Tibial nerve (tissue), 4 donors: Measurements from ENCODE around the gene MOV10L1. TPM values are rescaled to one million over a fixed set of nuclear protein-coding genes. Genes with fewer than 3 reads are reported as not detected.
A peak's percentile ranks its signal among the peaks of the same experiment; 100 is the strongest.

Source experiments
- DNase-seq, 2 donors: peaks; one replicate each; pipeline ENCODE4 v3.0.0-alpha.2; 2019; ENCODE audit warnings: low spot score in 2 of 2
- H3K27ac ChIP-seq, 4 donors: fragments of 200-600 bp; sonication (generic) in 3 of 4; one replicate each; pipeline ENCODE4 v1.5.1; 2017 to 2019; ENCODE audit warnings: mild to moderate bottlenecking in 1 of 4
- H3K27me3 ChIP-seq, 2 donors: fragments of 200-600 bp; sonication (generic) in 1 of 2; one replicate each; pipeline versions ENCODE4 v1.5.1 to v1.6.0; 2017 to 2019
- H3K36me3 ChIP-seq, 3 donors: fragments of 200-600 bp; sonication (generic); one replicate each; pipeline ENCODE4 v1.5.1; 2018 to 2019
- H3K4me1 ChIP-seq, 4 donors: fragments of 200-600 bp; sonication (generic) in 3 of 4; one replicate each; pipeline ENCODE4 v1.5.1; 2017 to 2019
- H3K4me3 ChIP-seq, 4 donors: fragments of 200-600 bp; sonication (generic) in 3 of 4; one replicate each; pipeline ENCODE4 v1.5.1; 2017 to 2019; ENCODE audit warnings: mild to moderate bottlenecking in 1 of 4, moderate library complexity in 1 of 4
- H3K9me3 ChIP-seq, 4 donors: fragments of 200-600 bp; sonication (generic) in 3 of 4; one replicate each; pipeline ENCODE4 v1.5.1; 2017 to 2019
- EP300 ChIP-seq, 2 donors: sonication (generic); formaldehyde crosslinking; IDR thresholded peaks; one replicate each; pipeline ENCODE4 v1.6.1; 2017; ENCODE audit warnings: antibody characterized with exemption in 2 of 2, mild to moderate bottlenecking in 1 of 2
- POLR2A ChIP-seq, 2 donors: fragments of 450-650 bp; IDR thresholded peaks; one replicate each; pipeline ENCODE4 v1.6.1; 2017; ENCODE audit warnings: antibody characterized with exemption in 2 of 2, mild to moderate bottlenecking in 2 of 2, moderate library complexity in 2 of 2
- WGBS, 2 donors: methylation state at CpG; one replicate each; pipeline ENCODE4 v1.1.5; 2018; 5-methylcytosine and 5-hydroxymethylcytosine counted together
- total RNA-seq, 4 donors: library from RNA; depleted of rRNA; stranded (reverse); fragments of >200 nt; gene quantifications; one replicate each; pipeline ENCODE4 v1.1.0, GENCODE V29; 2016
- TF ChIP-seq, protein P1 (sequence below), 5 experiments: fragments of 200-600 bp in 3 of 5; fragments of 450-650 bp in 2 of 5; sonication (generic) in 3 of 5; IDR thresholded peaks; one replicate each; pipeline ENCODE4 v1.5.1; 2016 to 2019; ENCODE audit warnings: antibody characterized with exemption in 5 of 5, mild to moderate bottlenecking in 3 of 5, moderate library complexity in 2 of 5

MOV10L1 gene
- total RNA-seq, 4 donors from 2014 or later = 1.0 to 3.7 (median 2.6) TPM

DNA sequence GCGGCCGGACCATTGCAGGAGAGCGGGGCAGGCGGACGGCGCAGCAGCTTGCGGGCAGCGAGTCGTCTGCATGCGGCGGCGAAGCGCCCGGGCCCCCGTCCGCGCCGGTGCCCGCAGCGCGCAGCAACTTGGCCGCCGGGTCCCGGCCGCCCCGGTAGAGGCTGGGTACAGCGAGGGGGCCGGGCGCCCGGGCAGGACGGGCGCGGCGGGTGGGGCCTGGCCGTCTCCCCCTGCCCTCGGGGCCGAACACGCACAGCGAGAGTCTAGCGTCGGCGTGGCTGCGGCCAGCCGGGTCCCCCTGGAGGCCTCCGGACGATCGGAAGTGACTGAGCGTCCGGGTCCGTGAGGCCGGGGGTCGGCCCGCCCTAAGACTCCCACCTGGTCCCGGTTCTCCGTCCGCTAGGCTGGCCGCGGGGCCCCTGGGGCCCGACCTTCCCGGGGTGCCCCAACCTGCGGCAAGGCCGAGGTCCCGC, 95.1 kb downstream of the MOV10L1 start:
- Histone ChIP-seq H3K4me3 (peak overlapping the region; percentile 48 to 67 (median 50)), H3K4me1 (peaks cover 0 to 49% (median 26%) of the 10 kb centered on the region in 4 donors), H3K36me3 (no peaks in the 10 kb centered on the region), H3K27ac (peak overlapping the region in 2 of 4 donors; percentile 31 to 58), H3K9me3 (no peaks in the 10 kb centered on the region), H3K27me3 (peaks cover 0 to 3% of the 10 kb centered on the region in 2 donors)
- no peak for DNase-seq
- TF ChIP-seq, protein P1, sequence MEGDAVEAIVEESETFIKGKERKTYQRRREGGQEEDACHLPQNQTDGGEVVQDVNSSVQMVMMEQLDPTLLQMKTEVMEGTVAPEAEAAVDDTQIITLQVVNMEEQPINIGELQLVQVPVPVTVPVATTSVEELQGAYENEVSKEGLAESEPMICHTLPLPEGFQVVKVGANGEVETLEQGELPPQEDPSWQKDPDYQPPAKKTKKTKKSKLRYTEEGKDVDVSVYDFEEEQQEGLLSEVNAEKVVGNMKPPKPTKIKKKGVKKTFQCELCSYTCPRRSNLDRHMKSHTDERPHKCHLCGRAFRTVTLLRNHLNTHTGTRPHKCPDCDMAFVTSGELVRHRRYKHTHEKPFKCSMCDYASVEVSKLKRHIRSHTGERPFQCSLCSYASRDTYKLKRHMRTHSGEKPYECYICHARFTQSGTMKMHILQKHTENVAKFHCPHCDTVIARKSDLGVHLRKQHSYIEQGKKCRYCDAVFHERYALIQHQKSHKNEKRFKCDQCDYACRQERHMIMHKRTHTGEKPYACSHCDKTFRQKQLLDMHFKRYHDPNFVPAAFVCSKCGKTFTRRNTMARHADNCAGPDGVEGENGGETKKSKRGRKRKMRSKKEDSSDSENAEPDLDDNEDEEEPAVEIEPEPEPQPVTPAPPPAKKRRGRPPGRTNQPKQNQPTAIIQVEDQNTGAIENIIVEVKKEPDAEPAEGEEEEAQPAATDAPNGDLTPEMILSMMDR (IDR thresholded peaks at IDR 0.05) = no peak
- whole genome bisulfite sequencing, 2 donors = 25 to 45% methylated on average over 6 to 25 of the region's 63 CpGs

DNA sequence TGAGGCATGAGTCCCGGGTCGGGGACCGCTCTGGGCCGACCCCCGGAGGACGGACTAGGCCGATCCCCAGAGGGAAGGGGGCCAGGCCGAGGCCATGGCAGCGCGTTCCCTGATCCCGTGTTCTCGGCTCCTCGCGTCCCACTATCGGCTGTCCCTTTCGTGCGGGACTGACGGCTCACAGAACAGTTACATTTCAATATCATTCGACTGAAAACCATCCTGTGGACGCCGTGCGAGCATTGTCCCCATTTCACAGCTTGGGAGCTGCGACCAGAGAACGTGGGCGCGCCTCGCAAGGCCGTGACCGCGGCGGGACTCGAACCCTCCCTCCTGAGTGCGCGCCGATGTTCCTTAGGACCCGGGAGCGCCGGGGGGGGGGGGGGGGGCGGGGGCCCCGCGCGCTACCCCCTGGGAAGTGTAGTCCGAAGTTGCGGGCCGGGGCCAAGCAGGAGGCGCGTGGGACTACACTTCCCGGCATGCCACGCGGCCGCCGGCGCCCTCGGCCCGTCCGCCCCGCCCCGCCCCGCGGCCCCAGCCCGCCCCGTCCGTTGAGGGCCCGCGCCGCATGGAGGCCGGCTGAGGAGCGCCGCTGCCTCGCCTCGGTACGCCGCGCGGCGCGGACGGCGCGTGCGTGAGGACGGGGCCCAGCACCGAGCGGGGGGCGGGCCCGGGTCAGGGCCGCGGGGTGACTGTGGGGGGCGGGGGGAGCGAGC, 95.7 kb downstream of the MOV10L1 start, which contains the start of gene TRABD:
Gene TRABD (plus strand): TSS at position 539 of the 713 bp plus-strand sequence. CDS start 7,148 bp downstream, outside the sequence.
- 2 to 3% methylated on average over 20 to 52 of the region's 90 CpGs for WGBS, 2 donors
- peak in 1 of 2 donors; percentile 31 for TF ChIP-seq EP300 (IDR thresholded peaks at IDR 0.05)
- TF ChIP-seq, protein P1 (IDR thresholded peaks at IDR 0.05) = peak in 1 of 5 experiments; percentile 8
- no peak for TF ChIP-seq POLR2A (IDR thresholded peaks at IDR 0.05)
- Histone ChIP-seq H3K4me3 (peak within 1 kb of the TSS; percentile 51 to 68 (median 61)), H3K27ac (peak within 1 kb of the TSS; percentile 11 to 77 (median 74)), H3K27me3 (no peaks in the 10 kb centered on the region), H3K4me1 (peaks cover 0 to 55% (median 31%) of the 10 kb centered on the region in 4 donors), H3K9me3 (no peaks in the 10 kb centered on the region), H3K36me3 (no peaks in the 10 kb centered on the region)
- DNase-seq = peak; percentile 65 to 74

DNA sequence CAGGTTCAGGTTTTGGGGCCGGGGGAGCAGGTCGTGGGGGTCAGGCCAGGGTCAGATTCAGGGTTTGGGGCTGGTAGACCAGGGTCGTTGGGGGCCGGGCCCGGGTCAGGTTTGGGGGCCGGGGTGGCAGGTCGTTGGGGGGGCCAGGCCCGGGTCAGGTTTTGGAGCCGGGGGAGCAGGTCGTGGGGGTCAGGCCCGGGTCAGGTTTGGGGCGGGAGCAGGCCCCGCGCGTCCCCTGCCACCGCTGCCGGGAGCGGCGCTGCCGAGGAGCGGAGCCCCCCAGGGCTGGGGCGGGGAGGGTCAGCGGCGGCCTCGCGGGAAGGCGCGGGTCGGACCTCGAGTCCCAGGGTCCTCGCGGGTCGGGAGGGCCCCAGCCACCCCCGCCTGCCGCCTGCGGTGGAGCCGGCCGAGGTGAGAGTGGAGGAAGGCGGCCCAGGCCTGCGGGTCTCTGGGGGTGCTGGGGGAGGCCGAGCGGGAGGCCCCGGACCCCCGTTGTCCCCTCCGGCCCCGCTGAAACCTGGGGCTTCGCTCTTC, 96.4 kb downstream of the MOV10L1 start:
- TF ChIP-seq POLR2A (IDR thresholded peaks at IDR 0.05) (no peak), EP300 (IDR thresholded peaks at IDR 0.05) (no peak)
- TF ChIP-seq, protein P1 (IDR thresholded peaks at IDR 0.05) = no peak
- no peaks in the 10 kb centered on the region for H3K27me3 ChIP-seq
- H3K27ac ChIP-seq = peak overlapping the region; percentile 11 to 77 (median 74)
- WGBS, 2 donors = 0 to 8% methylated on average over 6 to 7 of the region's 47 CpGs
- peak overlapping the region; percentile 51 to 68 (median 61) for H3K4me3 ChIP-seq
- no peaks in the 10 kb centered on the region for H3K9me3 ChIP-seq
- DNase-seq = no peak
- H3K36me3 ChIP-seq = no peaks in the 10 kb centered on the region
- H3K4me1 ChIP-seq = peaks cover 0 to 63% (median 37%) of the 10 kb centered on the region in 4 donors

DNA sequence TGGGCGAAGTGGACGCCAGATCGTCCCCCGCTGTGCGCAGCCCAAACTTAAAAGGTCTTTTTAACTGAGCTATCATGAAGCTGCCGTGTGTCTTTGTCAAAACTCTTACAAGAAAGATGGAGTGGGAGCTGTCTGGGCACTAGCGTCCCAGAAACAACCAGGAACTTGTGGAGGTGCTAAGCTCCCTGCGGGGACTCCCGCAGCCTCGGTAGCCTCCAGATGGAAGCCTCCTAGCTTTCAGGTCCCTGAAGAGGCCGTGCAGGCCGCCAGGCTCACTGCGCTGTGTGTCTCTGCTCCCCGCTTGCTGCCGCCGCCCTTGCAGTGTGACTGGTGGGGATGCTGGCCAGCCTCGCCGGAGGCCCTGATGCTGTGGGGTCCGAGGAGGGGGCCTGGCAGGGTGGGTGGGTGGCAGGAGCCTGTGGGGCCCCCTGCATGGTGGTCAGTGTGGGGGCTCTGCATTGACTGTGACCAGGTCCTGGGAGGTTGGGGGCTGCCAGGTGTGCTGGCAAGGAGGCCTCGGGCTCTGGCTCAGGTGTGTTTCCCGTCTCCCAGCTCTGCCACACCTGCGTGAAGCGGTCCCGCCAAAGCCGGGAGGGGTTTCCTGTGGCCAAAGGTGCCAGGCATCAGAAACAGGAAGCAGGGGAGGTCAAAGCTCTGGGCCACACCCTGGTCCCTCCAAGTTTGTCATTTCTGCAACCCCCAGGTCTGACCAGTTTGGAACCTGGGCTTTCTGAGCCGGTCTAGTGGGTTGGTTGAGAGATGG, 97.1 kb downstream of the MOV10L1 start:
- H3K9me3 ChIP-seq = no peaks in the 10 kb centered on the region
- H3K27ac ChIP-seq = peak overlapping the region; percentile 11 to 77 (median 74)
- peaks cover 0 to 68% (median 40%) of the 10 kb centered on the region in 4 donors for H3K4me1 ChIP-seq
- H3K4me3 ChIP-seq = peak overlapping the region; percentile 51 to 68 (median 61)
- DNase-seq = no peak
- no peaks in the 10 kb centered on the region for H3K27me3 ChIP-seq
- no peaks in the 10 kb centered on the region for H3K36me3 ChIP-seq
- TF ChIP-seq POLR2A (IDR thresholded peaks at IDR 0.05) (no peak), EP300 (IDR thresholded peaks at IDR 0.05) (no peak)
- TF ChIP-seq, protein P1 (IDR thresholded peaks at IDR 0.05) = no peak
- WGBS, 2 donors = 55 to 60% methylated on average over 20 to 26 of the region's 26 CpGs
